Muscle of leg (tissue), 11 donors: ENCODE measurements around the gene ZNF185. TPM values are rescaled to one million over a fixed set of nuclear protein-coding genes. Genes with fewer than 3 reads are reported as not detected.
A peak's percentile ranks its signal among the peaks of the same experiment; 100 is the strongest.
"Not testable (repeated sequence)": the region's sequence is repeated elsewhere in the genome, so short reads cannot be mapped to it uniquely, and the experiment has no call there.

ENCODE experiments used
- DNase-seq: peaks from one replicate; pipeline ENCODE4 v3.0.0; 2013
- H3K27ac ChIP-seq: one replicate; pipeline ENCODE4 v1.5.1; 2013; ENCODE audit warnings: mild to moderate bottlenecking, low read length, control low read depth
- H3K27me3 ChIP-seq: one replicate; pipeline ENCODE4 v1.6.1; 2013; ENCODE audit warnings: low read length; ENCODE audit not compliant: control insufficient read depth, insufficient read depth
- H3K36me3 ChIP-seq: one replicate; pipeline ENCODE4 v1.6.1; 2013; ENCODE audit warnings: low read length; ENCODE audit not compliant: control insufficient read depth, insufficient read depth
- H3K4me1 ChIP-seq: one replicate; pipeline ENCODE4 v1.6.1; 2013; ENCODE audit warnings: low read length; ENCODE audit not compliant: control insufficient read depth, insufficient read depth
- H3K4me3 ChIP-seq: one replicate; pipeline ENCODE4 v1.5.1; 2013; ENCODE audit warnings: low read length, control low read depth
- H3K9me3 ChIP-seq: replicated peaks from 2 replicates; pipeline ENCODE4 v1.6.1; 2013; ENCODE audit warnings: low read depth, low read length; ENCODE audit not compliant: control insufficient read depth
- WGBS: methylation state at CpG from one replicate; pipeline ENCODE4 v1.1.5; 2013; ENCODE audit warnings: missing lambda C conversion rate; ENCODE audit not compliant: insufficient coverage; 5-methylcytosine and 5-hydroxymethylcytosine counted together
- polyA plus RNA-seq, 8 donors: library from polyadenylated mRNA; unstranded; fragments of 120-200 nt; gene quantifications; one replicate each; pipeline versions ENCODE4 v1.2.1 to v1.2.3, GENCODE V29; 2013; ENCODE audit warnings: inconsistent platforms in 1 of 8, low replicate concordance in 1 of 8; ENCODE audit not compliant: insufficient read length in 8 of 8, insufficient read depth in 1 of 8
- total RNA-seq: library from RNA; stranded (reverse); fragments of 120-200 nt; gene quantifications from one replicate; pipeline ENCODE4 v1.2.4, GENCODE V29; 2013

ZNF185 gene
- total and polyA plus RNA-seq, 9 donors, result 8.1 to 98.7 (median 18.3) TPM

- 73% methylated on average over 2 of the region's 4 CpGs for WGBS
These were observed 4.6 kb downstream of the ZNF185 start for GRCh38 chrX:152902502-152902820.

DNA sequence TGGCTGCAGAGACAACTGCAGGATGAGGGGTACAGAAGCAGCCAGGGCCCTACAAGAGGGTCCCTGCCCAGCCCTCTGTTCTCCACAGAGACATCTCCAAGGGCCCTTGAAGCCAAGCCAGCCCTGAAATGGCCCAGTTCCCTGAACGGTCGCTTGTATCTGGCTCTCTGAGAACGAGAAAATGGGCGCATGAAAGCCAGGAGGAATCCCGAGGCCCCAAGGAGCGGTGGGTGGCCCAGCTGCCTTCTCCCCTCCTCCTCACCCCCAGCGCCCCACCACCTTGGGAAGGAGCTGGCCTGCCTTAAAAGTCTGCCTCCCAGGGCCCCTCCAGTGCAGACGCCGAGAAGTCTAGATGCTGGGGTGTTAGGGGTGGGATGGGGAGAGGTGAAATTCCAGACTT, 5.7 kb downstream of the ZNF185 start:
- peaks cover 36% of the 10 kb centered on the region for H3K27me3 ChIP-seq
- H3K27ac ChIP-seq, result no peak overlapping the region
- no peak overlapping the region for H3K4me3 ChIP-seq
- no peak for DNase-seq
- no peaks in the 10 kb centered on the region for H3K36me3 ChIP-seq
- WGBS, result 58% methylated on average over 2 of the region's 9 CpGs
- H3K9me3 ChIP-seq, result no peaks in the 10 kb centered on the region
- peaks cover 14% of the 10 kb centered on the region for H3K4me1 ChIP-seq

More at GRCh38 chrX:152902502-152902820, 4.6 kb downstream of the ZNF185 start:
- Histone ChIP-seq H3K27me3 (peaks cover 39% of the 10 kb centered on the region), H3K27ac (no peak overlapping the region), H3K36me3 (no peaks in the 10 kb centered on the region), H3K4me1 (peaks cover 14% of the 10 kb centered on the region), H3K4me3 (no peak overlapping the region), H3K9me3 (no peaks in the 10 kb centered on the region)
- DNase-seq, result no peak

DNA sequence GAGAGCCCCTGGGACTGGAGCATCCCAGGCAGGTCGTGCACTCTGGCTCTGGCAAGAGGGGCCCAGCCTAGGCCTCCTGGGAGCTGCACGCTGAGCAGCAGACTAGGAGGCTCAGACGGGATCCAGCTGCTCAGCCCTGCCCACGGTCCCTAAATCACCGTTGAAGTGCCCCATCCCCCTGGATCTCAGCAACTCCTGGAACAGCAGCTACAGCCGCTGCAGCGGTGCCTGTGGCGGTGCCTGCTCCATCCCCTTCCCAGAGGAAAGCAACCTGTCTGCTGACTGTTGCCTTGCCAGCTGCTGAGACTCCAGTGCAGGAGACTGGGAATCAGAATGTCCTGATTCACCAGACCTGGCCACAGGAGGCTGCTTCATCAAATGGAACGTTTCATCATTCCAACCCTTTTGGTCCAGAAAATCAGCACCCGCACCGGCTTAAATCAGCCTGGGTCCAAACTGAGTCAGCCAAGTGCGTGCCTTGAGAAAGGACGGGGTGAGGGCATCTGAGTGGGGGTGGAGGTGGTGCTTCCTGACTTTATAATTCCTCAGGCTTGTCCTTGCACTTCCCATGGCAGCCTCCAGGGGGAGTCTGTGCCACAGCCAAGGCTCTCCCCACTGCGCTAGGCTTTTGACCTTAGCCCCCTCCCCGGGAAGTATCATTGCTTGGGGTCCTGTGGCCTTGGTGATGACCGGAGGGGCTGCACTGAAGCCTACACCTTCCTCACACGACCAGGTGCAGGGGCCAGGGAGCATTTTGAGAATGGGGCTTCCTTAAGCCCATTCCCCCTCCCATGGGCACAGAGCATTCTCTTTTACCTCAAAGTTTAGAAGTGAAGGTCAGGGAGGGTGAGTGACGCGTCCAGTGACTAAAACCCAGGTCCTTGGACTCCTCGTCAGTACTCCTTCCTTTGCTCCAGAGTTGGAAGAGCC, 6.5 kb downstream of the ZNF185 start:
- peaks cover 34% of the 10 kb centered on the region for H3K27me3 ChIP-seq
- 36% methylated on average over 11 of the region's 20 CpGs for WGBS

DNA sequence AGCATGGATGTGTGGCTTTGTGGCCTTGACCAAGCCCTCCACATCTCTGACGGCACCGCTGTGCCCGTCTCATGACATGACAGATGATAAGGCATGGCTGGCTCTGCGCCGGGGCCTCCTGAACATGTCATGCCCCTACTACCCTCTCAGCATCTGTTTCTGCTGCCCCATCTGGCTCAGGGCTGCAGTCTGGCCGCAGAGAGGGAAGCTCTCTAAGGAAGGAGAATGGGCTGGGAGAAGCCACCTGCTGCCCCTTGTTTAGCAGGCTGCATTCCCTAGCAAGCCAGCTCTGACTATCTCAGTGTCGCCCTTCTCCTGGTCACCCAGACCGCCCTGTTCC, 7.2 kb downstream of the ZNF185 start:
- Histone ChIP-seq H3K9me3 (no peaks in the 10 kb centered on the region), H3K4me1 (peaks cover 14% of the 10 kb centered on the region), H3K27ac (no peak overlapping the region), H3K36me3 (no peaks in the 10 kb centered on the region), H3K27me3 (peaks cover 28% of the 10 kb centered on the region), H3K4me3 (no peak overlapping the region)
- WGBS, result 76% methylated on average over 6 of the region's 8 CpGs
- DNase-seq, result no peak

More for the DNA sequence above, 6.5 kb downstream of the ZNF185 start:
- Histone ChIP-seq H3K9me3 (no peaks in the 10 kb centered on the region), H3K4me3 (no peak overlapping the region), H3K27ac (no peak overlapping the region), H3K36me3 (no peaks in the 10 kb centered on the region), H3K4me1 (peaks cover 14% of the 10 kb centered on the region)
- DNase-seq, result peak; percentile 45

- peaks cover 23% of the 10 kb centered on the region for H3K27me3 ChIP-seq
- peaks cover 14% of the 10 kb centered on the region for H3K4me1 ChIP-seq
- 41% methylated on average over 14 of the region's 17 CpGs for WGBS
- H3K36me3 ChIP-seq, result no peaks in the 10 kb centered on the region
- H3K4me3 ChIP-seq, result no peak overlapping the region
- no peak for DNase-seq
- H3K9me3 ChIP-seq, result no peaks in the 10 kb centered on the region
- H3K27ac ChIP-seq, result no peak overlapping the region
These were observed 9.3 kb downstream of the ZNF185 start for GRCh38 chrX:152907084-152907651.

GRCh38 chrX:152908486-152908885, 10.6 kb downstream of the ZNF185 start:
- Histone ChIP-seq H3K36me3 (no peaks in the 10 kb centered on the region), H3K9me3 (no peaks in the 10 kb centered on the region), H3K27ac (no peak overlapping the region), H3K4me3 (no peak overlapping the region), H3K27me3 (peaks cover 21% of the 10 kb centered on the region), H3K4me1 (peaks cover 14% of the 10 kb centered on the region)
- no peak for DNase-seq
- 74% methylated on average over 12 of the region's 14 CpGs for WGBS

DNA sequence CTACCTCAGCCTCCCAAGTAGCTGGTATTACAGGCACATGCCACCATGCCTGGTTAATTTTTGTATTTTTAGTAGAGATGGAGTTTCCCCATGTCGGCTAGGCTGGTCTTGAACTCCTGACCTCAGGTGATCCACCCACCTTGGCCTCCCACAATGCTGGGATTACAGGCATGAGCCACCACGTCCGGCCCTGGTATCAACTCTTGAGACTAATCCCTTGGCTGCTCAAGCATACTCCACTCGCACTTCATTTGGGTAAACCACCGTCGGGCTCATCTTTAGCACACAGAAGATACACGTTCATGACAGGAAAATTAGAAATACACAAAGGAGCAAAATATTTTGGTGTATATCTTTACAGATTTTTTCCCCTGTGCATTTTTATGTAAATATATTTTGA, 12.2 kb downstream of the ZNF185 start:
- not testable (repeated sequence) for H3K4me3 ChIP-seq, H3K9me3 ChIP-seq, H3K4me1 ChIP-seq, H3K27ac ChIP-seq, H3K27me3 ChIP-seq, DNase-seq, H3K36me3 ChIP-seq
- 60% methylated on average over 1 of the region's 7 CpGs for WGBS

GRCh38 chrX:152912106-152912505, 14.2 kb downstream of the ZNF185 start:
- DNase-seq, result no peak
- H3K4me1 ChIP-seq, result peaks cover 7% of the 10 kb centered on the region
- H3K9me3 ChIP-seq, result no peaks in the 10 kb centered on the region
- no peak overlapping the region for H3K27ac ChIP-seq
- no peaks in the 10 kb centered on the region for H3K36me3 ChIP-seq
- H3K4me3 ChIP-seq, result no peak overlapping the region
- WGBS, result 48% methylated on average over 4 of the region's 4 CpGs
- no peaks in the 10 kb centered on the region for H3K27me3 ChIP-seq

- DNase-seq, result no peak
- H3K36me3 ChIP-seq, result no peaks in the 10 kb centered on the region
- WGBS, result 69% methylated on average over 7 of the region's 7 CpGs
These were observed 14.8 kb downstream of the ZNF185 start for GRCh38 chrX:152912641-152913040.

GRCh38 chrX:152913346-152913745, 15.5 kb downstream of the ZNF185 start:
- Histone ChIP-seq H3K4me1 (peaks cover 7% of the 10 kb centered on the region), H3K4me3 (no peak overlapping the region), H3K36me3 (no peaks in the 10 kb centered on the region), H3K9me3 (no peaks in the 10 kb centered on the region), H3K27me3 (peaks cover 3% of the 10 kb centered on the region), H3K27ac (no peak overlapping the region)
- no peak for DNase-seq
- 73% methylated on average over 9 of the region's 10 CpGs for whole genome bisulfite sequencing

More at GRCh38 chrX:152912641-152913040, 14.8 kb downstream of the ZNF185 start:
- Histone ChIP-seq H3K4me1 (peaks cover 7% of the 10 kb centered on the region), H3K9me3 (no peaks in the 10 kb centered on the region), H3K27me3 (no peaks in the 10 kb centered on the region), H3K27ac (no peak overlapping the region), H3K4me3 (no peak overlapping the region)
